ENCODE measurements around the gene TEX54. TPM values are rescaled to one million over a fixed set of nuclear protein-coding genes. Genes with fewer than 3 reads are reported as not detected.
"Not testable (repeated sequence)": the region's sequence is repeated elsewhere in the genome, so short reads cannot be mapped to it uniquely, and the experiment has no call there.

Gene TEX54
- polyA plus RNA-seq (ENCODE audit: insufficient read length in 10 of 10): not detected
- long read RNA-seq, donor 1, partial matches to known transcripts: 0 of 1 reads
- long read RNA-seq, donor 1, other reads (novel, unspliced or antisense): 0 of 1 reads
- long read RNA-seq, donor 2: 0 reads
- long read RNA-seq, donor 3: 0 reads
- long read RNA-seq, donor 4: 0 reads
- long read RNA-seq, donor 5, partial matches to known transcripts: 0 of 1 reads
- long read RNA-seq, donor 5, other reads (novel, unspliced or antisense): 0 of 1 reads
- long read RNA-seq, donor 6: 0 reads
- long read RNA-seq, donor 7: 0 reads
- long read RNA-seq, donor 8: 0 reads
- long read RNA-seq, donor 9: 0 reads

- DNase-seq: no peak
Measured at GRCh38 chr11:62832336-62833234, at the start of gene TEX54. Gene TEX54, minus strand, starts transcription at chr11:62832841.

- no peak for DNase-seq
Measured at GRCh38 chr11:62882431-62882749, 49.7 kb upstream of the TEX54 start.

- DNase-seq: peak; percentile 93 to 98 (median 97)
Measured at GRCh38 chr11:62881579-62882430, 49.2 kb upstream of the TEX54 start.

GRCh38 chr11:62880803-62881578, 48.4 kb upstream of the TEX54 start, which contains the start of gene SLC3A2:
Gene SLC3A2, plus strand, starts transcription at chr11:62880896. Its CDS starts 128 bp downstream, at chr11:62881024.
- peak; percentile 88 to 97 (median 91) for DNase-seq

GRCh38 chr11:62880231-62880802, 47.7 kb upstream of the TEX54 start:
- DNase-seq: no peak

- peak in 1 of 3 donors; percentile 57 for DNase-seq
Measured at GRCh38 chr11:62879235-62879978, 46.8 kb upstream of the TEX54 start.

GRCh38 chr11:62876712-62877111, 44.1 kb upstream of the TEX54 start:
- no peak for DNase-seq

- DNase-seq: no peak
Measured at GRCh38 chr11:62875698-62876478, 43.2 kb upstream of the TEX54 start.

GRCh38 chr11:62874851-62875250, 42.2 kb upstream of the TEX54 start:
- no peak for DNase-seq

GRCh38 chr11:62865635-62866034, 33.0 kb upstream of the TEX54 start:
- DNase-seq: no peak

- DNase-seq: no peak
Measured at GRCh38 chr11:62863687-62864335, 31.2 kb upstream of the TEX54 start.

- not testable (repeated sequence) for DNase-seq
Measured at GRCh38 chr11:62861564-62862192, 29.0 kb upstream of the TEX54 start.

GRCh38 chr11:62860835-62861563, 28.4 kb upstream of the TEX54 start:
- no peak for DNase-seq

- not testable (repeated sequence) for DNase-seq
Measured at GRCh38 chr11:62859281-62859703, 26.7 kb upstream of the TEX54 start.

- DNase-seq: no peak
Measured at GRCh38 chr11:62858201-62858600, 25.6 kb upstream of the TEX54 start.

GRCh38 chr11:62857541-62857982, 24.9 kb upstream of the TEX54 start:
- no peak for DNase-seq

GRCh38 chr11:62856333-62856895, 23.8 kb upstream of the TEX54 start:
- no peak for DNase-seq
